Measurements from ENCODE around the gene MAGI2.

DNA sequence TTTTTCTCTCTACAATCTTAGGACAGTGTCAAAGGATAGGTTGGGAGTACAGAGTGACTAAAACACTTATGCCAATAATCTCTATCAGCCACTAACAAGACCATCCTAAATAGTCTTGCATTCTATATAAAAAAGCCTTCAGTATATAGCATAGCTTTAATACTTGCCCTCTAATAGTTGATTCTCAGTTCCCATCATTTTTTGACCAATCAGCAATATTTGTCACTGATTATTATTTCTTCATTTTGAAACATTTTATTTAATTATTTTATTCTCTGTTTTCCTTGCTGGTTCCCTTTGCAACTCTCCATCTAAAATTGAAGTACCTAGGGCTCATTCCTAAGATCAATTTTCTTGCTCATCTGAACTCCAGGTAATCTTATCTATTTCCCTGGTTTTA, 470.0 kb downstream of the MAGI2 start:
- TF ChIP-seq TAF1 (IDR thresholded peaks at IDR 0.05; ENCODE audit: low read depth, low read length) (no peak), POLR2AphosphoS5 (IDR thresholded peaks at IDR 0.05; ENCODE audit: low read depth, low read length) (no peak), POLR2A (IDR thresholded peaks at IDR 0.05; ENCODE audit: low read depth, low read length) (no peak), SPI1 (IDR thresholded peaks at IDR 0.05; ENCODE audit: low read depth, low read length) (no peak), POU2F2 (IDR thresholded peaks at IDR 0.05; ENCODE audit: low read depth, low read length) (no peak)

Data from GM12891 (cell line).